Activated CD4-positive, alpha-beta memory T cell treated with anti-CD3 and anti-CD28 coated beads, Interleukin-2, amount 10 ng/mL, durations not matched to agents 7 days and 5 days (primary cell): ENCODE data around the gene PARD6A. TPM values are rescaled to one million over a fixed set of nuclear protein-coding genes. Genes with fewer than 3 reads are reported as not detected.
A peak's percentile ranks its signal among the peaks of the same experiment; 100 is the strongest.

Experiments
- CTCF ChIA-PET: fragments of 350-600 bp; sonication (Branson Sonifier 250); formaldehyde crosslinking; loops from one replicate; lab custom pipeline; 2021; ENCODE audit warnings: antibody characterized with exemption, inconsistent platforms; lab: Charles Lee
- POLR2A ChIA-PET: fragments of 350-600 bp; sonication (Branson Sonifier 250); formaldehyde crosslinking; loops from one replicate; lab custom pipeline; 2021; ENCODE audit warnings: antibody characterized with exemption; lab: Charles Lee
- DNase-seq: peaks from one replicate; pipeline ENCODE4 v3.0.0-alpha.2; 2020
- H3K27ac Mint-ChIP-seq: one replicate; pipeline ENCODE4 v1.8.0; 2021; ENCODE audit warnings: mild to moderate bottlenecking, mixed read lengths
- H3K27me3 Mint-ChIP-seq: one replicate; pipeline ENCODE4 v1.8.0; 2021; ENCODE audit warnings: mixed read lengths
- H3K36me3 Mint-ChIP-seq: one replicate; pipeline ENCODE4 v1.8.0; 2021; ENCODE audit warnings: low read depth, mixed read lengths
- H3K4me1 Mint-ChIP-seq: one replicate; pipeline ENCODE4 v1.8.0; 2021; ENCODE audit warnings: mixed read lengths
- H3K4me3 Mint-ChIP-seq: one replicate; pipeline ENCODE4 v1.8.0; 2021; ENCODE audit warnings: mild to moderate bottlenecking, mixed read lengths
- H3K9me3 Mint-ChIP-seq: one replicate; pipeline ENCODE4 v1.8.0; 2021; ENCODE audit warnings: mixed read lengths
- total RNA-seq, 2 experiments: library from RNA; stranded (reverse); gene quantifications; one replicate each; pipeline ENCODE4 v1.2.3, GENCODE V29; 2021

The PARD6A gene, protein sequence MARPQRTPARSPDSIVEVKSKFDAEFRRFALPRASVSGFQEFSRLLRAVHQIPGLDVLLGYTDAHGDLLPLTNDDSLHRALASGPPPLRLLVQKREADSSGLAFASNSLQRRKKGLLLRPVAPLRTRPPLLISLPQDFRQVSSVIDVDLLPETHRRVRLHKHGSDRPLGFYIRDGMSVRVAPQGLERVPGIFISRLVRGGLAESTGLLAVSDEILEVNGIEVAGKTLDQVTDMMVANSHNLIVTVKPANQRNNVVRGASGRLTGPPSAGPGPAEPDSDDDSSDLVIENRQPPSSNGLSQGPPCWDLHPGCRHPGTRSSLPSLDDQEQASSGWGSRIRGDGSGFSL
- 10 to 100 TPM; 12.2 to 14.0 TPM for total RNA-seq

DNA sequence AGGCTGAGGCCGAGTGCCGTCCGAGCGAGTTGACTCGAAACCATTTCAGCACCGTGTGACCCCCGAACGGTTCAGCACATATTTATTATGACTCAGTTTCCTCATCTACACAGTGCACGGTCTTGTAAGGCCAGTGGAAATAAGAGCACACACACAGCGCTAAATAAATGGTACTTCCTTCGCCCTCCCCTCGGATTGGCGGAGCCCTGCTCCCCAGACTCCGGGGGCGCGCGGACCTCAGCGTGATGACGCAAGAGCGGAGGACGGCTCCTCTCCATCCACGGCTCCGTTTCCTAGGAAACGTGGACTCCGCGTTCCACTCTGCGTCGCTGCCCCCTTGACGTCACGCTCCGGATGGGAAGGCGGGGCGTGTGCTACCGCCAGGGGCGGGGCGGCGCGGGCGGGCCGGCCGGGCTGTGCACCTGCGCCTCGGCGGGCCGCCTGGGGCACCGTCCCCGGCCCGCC lies at the start of gene PARD6A:
Gene PARD6A, plus strand, starts transcription at position 397 of the 465 bp plus-strand sequence. CDS start 79 bp downstream, outside the sequence.
- Mint-ChIP-seq H3K4me1 (peaks cover 35% of the 10 kb centered on the region), H3K36me3 (peaks cover 24% of the 10 kb centered on the region), H3K4me3 (peak within 1 kb of the TSS; percentile 89), H3K27ac (peak within 1 kb of the TSS; percentile 96), H3K27me3 (no peaks in the 10 kb centered on the region), H3K9me3 (no peaks in the 10 kb centered on the region)
- peak; percentile 97 for DNase-seq
- ChIA-PET POLR2A (interaction anchor here (0.6 to 6.6 kb wide), 23 partner anchors 9 to 425 kb away, joined by 3 to 109 read pairs (median 5); partner anchors contain the start of genes ATP6V0D1, CARMIL2, CTCF and GFOD2), CTCF (interaction anchor here (0.5 to 16.7 kb wide), 12 partner anchors 8 to 809 kb away, joined by 3 to 179 read pairs (median 4); partner anchors contain the start of genes ATP6V0D1, CARMIL2, CTCF and RANBP10)

DNA sequence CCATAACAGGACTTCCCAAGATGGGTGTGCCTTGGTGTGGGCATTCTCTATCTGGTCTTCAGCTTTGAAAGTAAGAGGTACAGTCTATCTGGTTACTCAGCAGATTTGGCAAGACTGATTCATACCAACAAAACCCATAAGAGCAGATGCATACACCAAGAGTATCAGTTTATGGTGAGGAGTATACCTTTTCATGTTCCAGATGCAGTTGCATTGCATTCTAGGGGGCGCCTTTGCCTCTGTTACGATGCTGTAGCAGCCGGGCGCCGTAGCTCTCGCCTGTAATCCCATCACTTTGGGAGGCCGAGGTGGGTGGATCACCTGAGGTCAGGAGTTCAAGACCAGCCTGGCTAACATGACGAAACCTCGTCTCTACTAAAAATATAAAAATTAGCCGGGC lies 47.0 kb upstream of the PARD6A start:
- Mint-ChIP-seq H3K4me1 (peaks cover 3% of the 10 kb centered on the region), H3K27ac (no peak overlapping the region), H3K36me3 (peaks cover 41% of the 10 kb centered on the region), H3K9me3 (no peaks in the 10 kb centered on the region), H3K4me3 (no peak overlapping the region), H3K27me3 (no peaks in the 10 kb centered on the region)
- POLR2A ChIA-PET = interaction anchor here (1.3 kb wide), 1 partner anchor 51 kb away, joined by 3 read pairs; the partner anchor contains the start of gene CTCF
- no peak for DNase-seq
- CTCF ChIA-PET = interaction anchor here (1.0 to 2.1 kb wide), 5 partner anchors 21 to 92 kb away, joined by 3 to 6 read pairs (median 3); partner anchors contain the start of gene CTCF

DNA sequence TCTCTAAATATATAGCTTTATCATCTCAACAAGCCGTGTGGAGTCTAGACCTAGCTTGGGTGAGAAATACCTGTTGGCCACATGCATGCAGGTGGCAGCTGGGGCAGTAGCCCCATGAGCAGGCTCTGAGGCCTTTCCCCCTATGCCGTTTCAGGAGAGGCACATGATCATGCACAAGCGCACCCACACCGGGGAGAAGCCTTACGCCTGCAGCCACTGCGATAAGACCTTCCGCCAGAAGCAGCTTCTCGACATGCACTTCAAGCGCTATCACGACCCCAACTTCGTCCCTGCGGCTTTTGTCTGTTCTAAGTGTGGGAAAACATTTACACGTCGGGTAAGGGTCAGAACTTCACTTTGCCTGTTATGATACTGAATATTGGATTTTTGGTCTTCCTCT lies 32.5 kb upstream of the PARD6A start:
- Mint-ChIP-seq H3K27ac (no peak overlapping the region), H3K9me3 (no peaks in the 10 kb centered on the region), H3K36me3 (peaks cover 59% of the 10 kb centered on the region), H3K4me1 (no peaks in the 10 kb centered on the region), H3K4me3 (no peak overlapping the region), H3K27me3 (no peaks in the 10 kb centered on the region)
- CTCF ChIA-PET = interaction anchor here (0.6 to 3.0 kb wide), 5 partner anchors 11 to 107 kb away, joined by 3 to 9 read pairs (median 4); no protein-coding TSS in a partner anchor
- no peak for DNase-seq
- POLR2A ChIA-PET = interaction anchor here (0.9 kb wide), 1 partner anchor 16 kb away, joined by 3 read pairs; the partner anchor contains the start of gene CARMIL2

DNA sequence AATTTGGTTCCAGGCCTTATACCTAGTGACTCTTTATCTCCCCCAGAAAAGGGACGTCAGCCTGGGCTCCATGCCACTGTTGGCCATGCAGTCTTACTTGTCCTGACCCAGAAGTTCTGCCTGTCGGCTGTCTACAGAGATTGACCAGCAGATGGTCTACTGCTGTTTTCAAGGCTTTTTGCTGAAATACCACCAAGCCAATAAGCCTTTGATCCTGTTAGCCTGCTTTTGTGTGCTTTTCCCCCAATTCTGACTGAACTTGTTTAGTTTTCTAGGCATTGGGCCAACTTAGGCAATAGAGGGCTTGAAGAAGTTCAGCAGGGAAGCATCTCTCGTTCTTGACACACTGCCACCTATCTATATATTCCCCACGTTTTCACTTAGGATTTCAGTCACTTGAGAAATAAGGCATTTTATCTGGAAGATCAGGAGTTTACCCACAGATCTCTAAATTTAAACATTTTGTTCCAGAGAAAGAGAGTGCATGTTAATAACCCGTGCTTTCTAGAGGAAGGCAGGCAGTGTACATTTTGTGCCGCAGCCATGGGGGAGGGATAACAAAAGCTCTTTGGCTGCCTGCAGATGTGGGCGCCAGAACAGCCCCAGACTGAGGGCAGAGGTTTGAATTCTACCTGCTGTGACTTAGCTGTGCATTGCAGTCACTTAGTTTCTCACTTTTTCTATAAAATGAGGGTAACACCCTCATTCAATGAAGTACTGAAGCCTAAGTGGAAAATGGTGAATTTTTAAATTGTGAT lies 28.2 kb upstream of the PARD6A start:
- no peak for DNase-seq
- H3K27ac Mint-ChIP-seq = peak overlapping the region; percentile 21
- H3K36me3 Mint-ChIP-seq = peaks cover 51% of the 10 kb centered on the region
- H3K4me1 Mint-ChIP-seq = no peaks in the 10 kb centered on the region
- H3K9me3 Mint-ChIP-seq = no peaks in the 10 kb centered on the region
- CTCF ChIA-PET = interaction anchor here (0.6 to 2.8 kb wide), 8 partner anchors 11 to 112 kb away, joined by 3 to 11 read pairs (median 6); partner anchors contain the start of genes CARMIL2 and CTCF
- no peak overlapping the region for H3K4me3 Mint-ChIP-seq
- no peaks in the 10 kb centered on the region for H3K27me3 Mint-ChIP-seq
- POLR2A ChIA-PET = interaction anchor here (1.3 kb wide), 1 partner anchor 12 kb away, joined by 6 read pairs; the partner anchor contains the start of gene CARMIL2

DNA sequence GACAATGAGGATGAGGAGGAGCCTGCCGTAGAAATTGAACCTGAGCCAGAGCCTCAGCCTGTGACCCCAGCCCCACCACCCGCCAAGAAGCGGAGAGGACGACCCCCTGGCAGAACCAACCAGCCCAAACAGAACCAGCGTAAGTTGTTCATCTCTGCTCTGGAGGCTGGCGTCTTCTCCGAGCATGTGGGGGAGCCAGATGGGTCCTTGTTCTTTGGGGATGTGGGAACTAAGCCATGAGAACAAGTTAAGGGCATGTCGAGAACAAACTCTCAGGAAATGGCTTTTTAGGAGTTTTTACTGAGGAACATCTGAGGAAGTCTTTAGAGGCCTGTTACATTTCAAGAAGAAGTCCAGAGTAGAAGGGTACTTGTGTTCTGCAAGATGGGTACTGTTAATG lies 24.0 kb upstream of the PARD6A start:
- DNase-seq = no peak
- POLR2A ChIA-PET = no interaction called here
- Mint-ChIP-seq H3K9me3 (no peaks in the 10 kb centered on the region), H3K4me1 (no peaks in the 10 kb centered on the region), H3K27ac (no peak overlapping the region), H3K27me3 (no peaks in the 10 kb centered on the region), H3K36me3 (peaks cover 47% of the 10 kb centered on the region), H3K4me3 (no peak overlapping the region)
- CTCF ChIA-PET = interaction anchor here (0.7 kb wide), 1 partner anchor 116 kb away, joined by 3 read pairs; no protein-coding TSS in a partner anchor

DNA sequence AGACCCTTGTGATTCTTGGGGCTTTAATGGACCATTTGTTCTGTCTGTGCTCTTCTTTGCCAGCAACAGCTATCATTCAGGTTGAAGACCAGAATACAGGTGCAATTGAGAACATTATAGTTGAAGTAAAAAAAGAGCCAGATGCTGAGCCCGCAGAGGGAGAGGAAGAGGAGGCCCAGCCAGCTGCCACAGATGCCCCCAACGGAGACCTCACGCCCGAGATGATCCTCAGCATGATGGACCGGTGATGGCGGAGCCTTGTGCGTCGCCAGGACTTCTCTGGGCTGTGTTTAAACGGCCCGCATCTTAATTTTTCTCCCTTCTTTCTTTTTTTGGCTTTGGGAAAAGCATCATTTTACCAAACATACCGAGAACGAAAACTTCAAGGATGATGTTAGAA lies 23.1 kb upstream of the PARD6A start:
- ChIA-PET POLR2A (no interaction called here), CTCF (interaction anchor here (0.6 to 1.6 kb wide), 4 partner anchors 73 to 482 kb away, joined by 3 to 6 read pairs (median 3); no protein-coding TSS in a partner anchor)
- H3K9me3 Mint-ChIP-seq = no peaks in the 10 kb centered on the region
- H3K27ac Mint-ChIP-seq = no peak overlapping the region
- no peak for DNase-seq
- H3K4me3 Mint-ChIP-seq = no peak overlapping the region
- no peaks in the 10 kb centered on the region for H3K27me3 Mint-ChIP-seq
- H3K36me3 Mint-ChIP-seq = peaks cover 39% of the 10 kb centered on the region
- H3K4me1 Mint-ChIP-seq = no peaks in the 10 kb centered on the region

DNA sequence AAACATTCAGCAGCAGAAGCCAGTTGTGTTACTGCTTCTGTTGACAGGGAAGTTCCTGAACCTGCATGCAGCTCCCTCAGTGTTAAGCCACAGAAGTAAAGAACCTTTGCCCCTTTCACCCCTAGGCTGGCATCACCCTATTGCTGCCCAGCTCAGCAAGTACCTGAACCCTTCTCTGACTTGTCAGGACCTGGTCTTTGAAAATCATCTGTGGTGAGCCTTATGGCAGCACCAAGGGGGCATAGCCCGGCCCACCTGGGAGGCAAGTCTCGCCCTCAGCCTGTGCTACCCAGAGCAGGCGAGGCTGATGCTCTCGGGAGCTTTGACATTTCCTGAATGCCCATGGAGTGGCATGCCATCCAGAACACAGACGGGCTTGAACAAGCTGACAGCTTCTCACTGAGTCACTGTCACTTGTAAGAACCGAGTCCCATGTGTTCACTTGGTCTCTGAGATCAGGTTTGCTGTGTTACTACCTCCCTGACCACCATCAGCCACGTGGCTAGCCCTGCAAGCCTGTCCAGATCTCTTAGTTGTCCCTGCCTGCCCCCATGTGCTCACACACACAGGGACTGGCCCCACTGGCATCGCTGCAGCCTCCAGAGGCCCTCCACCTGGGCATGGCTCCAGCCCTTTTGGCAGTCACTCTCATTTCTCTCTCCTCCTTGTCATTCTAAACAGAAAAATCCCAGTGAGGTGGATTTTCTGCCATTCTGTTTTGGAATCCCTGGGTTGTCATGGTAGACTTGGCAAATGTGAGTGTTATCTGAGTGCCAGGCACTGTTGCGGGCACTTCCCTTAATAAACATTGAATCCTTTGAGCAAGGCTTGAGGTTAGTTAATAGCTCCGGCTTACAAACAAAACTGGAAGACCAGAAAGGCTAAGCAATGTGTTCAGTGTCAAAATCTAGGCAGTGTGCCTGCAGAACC lies 18.7 kb upstream of the PARD6A start:
- no peak for DNase-seq
- H3K27me3 Mint-ChIP-seq = no peaks in the 10 kb centered on the region
- CTCF ChIA-PET = interaction anchor here (0.9 to 8.8 kb wide), 6 partner anchors 80 to 161 kb away, joined by 3 to 140 read pairs (median 40); partner anchors contain the start of genes ATP6V0D1 and CTCF
- POLR2A ChIA-PET = interaction anchor here (1.3 to 7.8 kb wide), 4 partner anchors 16 to 121 kb away, joined by 3 to 107 read pairs (median 11); partner anchors contain the start of gene CTCF
- H3K9me3 Mint-ChIP-seq = no peaks in the 10 kb centered on the region
- no peak overlapping the region for H3K27ac Mint-ChIP-seq
- H3K4me1 Mint-ChIP-seq = peaks cover 24% of the 10 kb centered on the region
- no peak overlapping the region for H3K4me3 Mint-ChIP-seq
- peaks cover 30% of the 10 kb centered on the region for H3K36me3 Mint-ChIP-seq

DNA sequence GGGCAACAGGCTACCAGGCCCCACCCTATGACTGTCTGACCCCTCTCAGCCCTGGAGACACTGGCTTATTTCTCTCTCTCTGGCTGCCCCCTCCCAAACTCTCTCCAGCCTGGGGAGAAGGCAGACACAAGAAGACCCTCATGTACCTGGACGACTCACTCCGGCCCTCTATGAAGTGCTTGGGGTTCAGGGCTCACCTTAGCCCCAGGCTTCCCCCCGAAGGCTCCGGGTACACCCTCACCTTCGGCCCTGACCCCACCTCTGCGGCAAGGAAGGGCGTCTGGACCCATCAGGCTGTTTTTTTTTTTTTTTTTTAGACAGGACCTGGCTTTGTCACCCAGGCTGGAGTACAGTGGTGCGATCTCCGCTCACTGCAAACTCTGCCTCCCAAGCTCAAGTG lies 16.7 kb upstream of the PARD6A start:
- H3K4me1 Mint-ChIP-seq = peaks cover 27% of the 10 kb centered on the region
- H3K4me3 Mint-ChIP-seq = peak overlapping the region; percentile 67
- H3K27ac Mint-ChIP-seq = peak overlapping the region; percentile 63
- CTCF ChIA-PET = interaction anchor here (0.8 to 8.8 kb wide), 26 partner anchors 12 to 292 kb away, joined by 3 to 140 read pairs (median 8); partner anchors contain the start of genes ACD, ATP6V0D1, C16orf86 and CTCF
- H3K27me3 Mint-ChIP-seq = no peaks in the 10 kb centered on the region
- DNase-seq = no peak
- H3K9me3 Mint-ChIP-seq = no peaks in the 10 kb centered on the region
- H3K36me3 Mint-ChIP-seq = peaks cover 22% of the 10 kb centered on the region
- POLR2A ChIA-PET = interaction anchor here (1.1 to 7.8 kb wide), 7 partner anchors 15 to 164 kb away, joined by 3 to 109 read pairs (median 19); partner anchors contain the start of genes ACD, CTCF and PARD6A

DNA sequence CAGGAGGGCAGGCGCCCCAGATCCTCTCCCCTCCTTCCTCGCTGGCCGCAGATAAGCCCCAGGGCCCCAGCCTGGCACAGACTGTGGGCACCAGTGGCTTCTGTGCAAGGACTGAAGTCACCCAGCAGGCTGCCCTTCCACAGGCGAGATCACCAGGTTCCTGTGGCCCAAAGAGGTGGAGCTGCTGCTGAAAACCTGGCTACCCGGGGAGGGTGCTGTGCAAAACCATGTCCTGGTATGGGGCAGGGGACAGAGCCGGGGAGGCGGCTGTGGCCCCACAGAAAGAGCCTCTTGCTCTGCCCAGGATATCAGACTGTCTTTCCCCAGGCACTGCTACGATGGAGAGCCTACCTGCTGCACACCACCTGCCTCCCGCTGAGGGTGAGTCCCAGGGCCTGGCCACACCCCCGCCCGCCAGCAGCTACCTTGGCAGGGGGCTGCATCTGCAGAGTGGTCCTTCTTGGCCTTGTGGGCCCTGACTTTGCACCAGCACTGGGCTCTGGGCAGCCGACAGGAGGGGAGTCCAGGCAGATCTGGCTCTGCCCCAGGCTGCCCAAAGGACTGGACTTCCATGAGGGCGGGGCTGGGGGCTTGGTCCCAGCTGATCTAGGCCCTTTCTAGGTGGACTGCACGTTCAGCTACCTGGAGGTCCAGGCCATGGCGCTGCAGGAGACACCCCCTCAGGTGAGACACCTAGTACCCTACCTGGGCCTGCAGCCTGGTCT lies 15.2 kb upstream of the PARD6A start:
- H3K4me1 Mint-ChIP-seq = peaks cover 29% of the 10 kb centered on the region
- H3K27ac Mint-ChIP-seq = peak overlapping the region; percentile 95
- no peaks in the 10 kb centered on the region for H3K9me3 Mint-ChIP-seq
- H3K4me3 Mint-ChIP-seq = peak overlapping the region; percentile 92
- DNase-seq = peak; percentile 47
- peaks cover 34% of the 10 kb centered on the region for H3K36me3 Mint-ChIP-seq
- ChIA-PET CTCF (interaction anchor here (0.5 to 8.8 kb wide), 37 partner anchors 10 to 199 kb away, joined by 3 to 140 read pairs (median 6); partner anchors contain the start of genes ACD, ATP6V0D1, C16orf86 and CTCF), POLR2A (interaction anchor here (0.6 to 7.8 kb wide), 19 partner anchors 13 to 290 kb away, joined by 3 to 109 read pairs (median 4); partner anchors contain the start of genes ACD, ATP6V0D1, CTCF and EDC4)
- no peaks in the 10 kb centered on the region for H3K27me3 Mint-ChIP-seq

DNA sequence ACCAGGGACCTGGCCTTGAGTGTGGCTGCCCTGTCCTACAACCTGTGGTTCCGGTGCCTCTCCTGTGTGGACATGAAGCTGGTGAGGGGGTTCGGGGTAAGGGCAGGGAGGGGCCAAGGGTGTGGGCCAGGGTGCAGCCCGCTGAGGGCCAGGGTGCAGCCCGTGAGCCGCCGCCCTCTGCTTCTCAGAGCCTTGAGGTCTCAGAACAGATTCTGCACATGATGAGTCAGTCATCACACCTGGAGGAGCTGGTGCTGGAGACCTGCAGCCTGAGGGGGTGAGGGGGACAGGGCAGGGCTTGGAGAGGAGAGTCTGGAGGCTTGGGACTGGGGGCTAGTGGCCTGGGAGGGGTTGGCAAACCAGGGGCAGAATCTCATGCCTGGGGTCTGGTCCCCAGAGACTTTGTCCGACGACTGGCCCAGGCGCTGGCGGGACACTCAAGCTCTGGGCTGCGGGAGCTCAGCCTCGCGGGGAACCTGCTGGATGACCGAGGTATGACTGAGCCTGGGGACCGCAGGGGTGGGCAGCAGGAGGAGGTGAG lies 13.6 kb upstream of the PARD6A start:
- DNase-seq = no peak
- Mint-ChIP-seq H3K4me1 (peaks cover 33% of the 10 kb centered on the region), H3K27ac (peak overlapping the region; percentile 52), H3K9me3 (no peaks in the 10 kb centered on the region), H3K27me3 (no peaks in the 10 kb centered on the region), H3K36me3 (peaks cover 47% of the 10 kb centered on the region), H3K4me3 (no peak overlapping the region)
- POLR2A ChIA-PET = interaction anchor here (1.3 to 7.8 kb wide), 4 partner anchors 12 to 289 kb away, joined by 3 to 109 read pairs (median 92); partner anchors contain the start of genes ACD, CTCF and PARD6A
- CTCF ChIA-PET = interaction anchor here (0.9 to 8.8 kb wide), 3 partner anchors 16 to 127 kb away, joined by 4 to 140 read pairs (median 5); no protein-coding TSS in a partner anchor
